GM19099 (cell line): Measurements from ENCODE around the gene SAP30L.

Experiments used
- POLR2A ChIP-seq: IDR thresholded peaks from 3 replicates; pipeline ENCODE4 v1.6.1; 2011; ENCODE audit warnings: low read depth; ENCODE audit not compliant: insufficient read length; ENCODE audit errors: extremely low read depth

SAP30L gene

GRCh38 chr5:154479160-154479943 lies 33.6 kb downstream of the SAP30L start:
- no peak for TF ChIP-seq POLR2A

- no peak for TF ChIP-seq POLR2A
Observed at GRCh38 chr5:154479944-154480750, 34.4 kb downstream of the SAP30L start.

- no peak for TF ChIP-seq POLR2A
Observed at GRCh38 chr5:154480847-154481246, 35.0 kb downstream of the SAP30L start.

- TF ChIP-seq POLR2A, result no peak
Observed at GRCh38 chr5:154481584-154482381, 36.0 kb downstream of the SAP30L start.

- TF ChIP-seq POLR2A, result no peak
Observed at GRCh38 chr5:154482528-154483449, 37.0 kb downstream of the SAP30L start.

- no peak for TF ChIP-seq POLR2A
Observed at GRCh38 chr5:154483654-154484392, 38.0 kb downstream of the SAP30L start.

- TF ChIP-seq POLR2A, result no peak
Observed at GRCh38 chr5:154484393-154485095, 38.7 kb downstream of the SAP30L start.

- TF ChIP-seq POLR2A, result no peak
Observed at GRCh38 chr5:154485096-154485491, 39.3 kb downstream of the SAP30L start.

GRCh38 chr5:154485850-154486426 lies 40.1 kb downstream of the SAP30L start:
- no peak for TF ChIP-seq POLR2A

- TF ChIP-seq POLR2A, result no peak
Observed at GRCh38 chr5:154486427-154486866, 40.6 kb downstream of the SAP30L start.

- TF ChIP-seq POLR2A, result no peak
Observed at GRCh38 chr5:154487541-154487940, 41.7 kb downstream of the SAP30L start.

GRCh38 chr5:154491941-154492340 lies 46.1 kb downstream of the SAP30L start:
- TF ChIP-seq POLR2A, result no peak

- TF ChIP-seq POLR2A, result no peak
Observed at GRCh38 chr5:154493274-154493673, 47.5 kb downstream of the SAP30L start.

- TF ChIP-seq POLR2A, result no peak
Observed at GRCh38 chr5:154494036-154494435, 48.2 kb downstream of the SAP30L start.
